IMR-90 (cell line): ENCODE results near the gene SELENOP. TPM values are rescaled to one million over a fixed set of nuclear protein-coding genes. Genes with fewer than 3 reads are reported as not detected.

Experiments
- ATAC-seq: fragments of 200-7000 bp; cut with Tn5 transposase; 2 replicates; pipeline ENCODE4 v1.9.1; 2020; ENCODE audit warnings: low read depth, mild to moderate bottlenecking, moderate library complexity
- BruUV-seq: library from RNA; stranded (reverse); fragments of 400-500 nt; replicated peaks from 2 replicates; lab custom pipeline; 2021; lab: Mats Ljungman, UMichigan
- CTCF ChIA-PET: fragments of 300-600 bp; formaldehyde crosslinking; extraction: SDS; loops from one replicate; lab custom pipeline; 2021; ENCODE audit warnings: antibody characterized with exemption; lab: Yijun Ruan, JAX
- POLR2A ChIA-PET: fragments of 300-600 bp; sonication (Branson Sonifier 250); formaldehyde crosslinking; loops from one replicate; lab custom pipeline; 2022; ENCODE audit warnings: antibody characterized with exemption; ENCODE audit not compliant: unreplicated experiment; lab: Charles Lee
- DNase-seq: peaks from one replicate; pipeline ENCODE4 v3.0.0; 2013
- H2AFZ ChIP-seq: replicated peaks from 2 replicates; pipeline ENCODE3; 2013; ENCODE audit warnings: low read length, mild to moderate bottlenecking; ENCODE audit not compliant: poor library complexity
- H2AK5ac ChIP-seq: 2 replicates; pipeline ENCODE4 v1.6.1; 2013; ENCODE audit warnings: low read depth, low read length, inconsistent platforms
- H2AK9ac ChIP-seq: replicated peaks from 2 replicates; pipeline ENCODE3; 2013; ENCODE audit warnings: mild to moderate bottlenecking, low read depth, low read length, moderate library complexity; ENCODE audit not compliant: poor library complexity
- H2BK120ac ChIP-seq: 2 replicates; pipeline ENCODE4 v1.6.1; 2013; ENCODE audit warnings: low read depth, low read length, inconsistent platforms
- H2BK15ac ChIP-seq: 3 replicates; pipeline ENCODE4 v1.6.1; 2013; ENCODE audit warnings: low read depth, low read length, inconsistent platforms
- H2BK20ac ChIP-seq: 2 replicates; pipeline ENCODE4 v1.6.1; 2013; ENCODE audit warnings: low read depth, mild to moderate bottlenecking, inconsistent platforms, low read length, moderate library complexity
- H2BK5ac ChIP-seq: 2 replicates; pipeline ENCODE4 v1.6.1; 2013; ENCODE audit warnings: mild to moderate bottlenecking, low read depth, low read length, inconsistent platforms; ENCODE audit not compliant: poor library complexity, severe bottlenecking
- H3K14ac ChIP-seq: replicated peaks from 2 replicates; pipeline ENCODE4 v1.6.1; 2013; ENCODE audit warnings: low read depth, low read length, inconsistent platforms
- H3K18ac ChIP-seq: 2 replicates; pipeline ENCODE4 v1.6.1; 2013; ENCODE audit warnings: low read depth, low read length, control low read depth
- H3K23ac ChIP-seq: 2 replicates; pipeline ENCODE4 v1.6.1; 2013; ENCODE audit warnings: low read depth, low read length, inconsistent platforms
- H3K27ac ChIP-seq: 2 replicates; pipeline ENCODE4 v1.5.1; 2013; ENCODE audit warnings: mild to moderate bottlenecking, control low read depth, low read length; ENCODE audit not compliant: insufficient read depth
- H3K27me3 ChIP-seq: 2 replicates; pipeline ENCODE4 v1.6.1; 2013; ENCODE audit warnings: low read length; ENCODE audit not compliant: control insufficient read depth, insufficient read depth
- H3K36me3 ChIP-seq: 2 replicates; pipeline ENCODE4 v1.6.1; 2013; ENCODE audit warnings: low read length, mixed read lengths; ENCODE audit not compliant: control insufficient read depth, insufficient read depth
- H3K4ac ChIP-seq: 2 replicates; pipeline ENCODE4 v1.6.1; 2013; ENCODE audit warnings: low read depth, low read length, inconsistent platforms
- H3K4me1 ChIP-seq: 2 replicates; pipeline ENCODE4 v1.6.1; 2013; ENCODE audit warnings: low read length, mixed read lengths; ENCODE audit not compliant: control insufficient read depth, insufficient read depth
- H3K4me2 ChIP-seq: 2 replicates; pipeline ENCODE4 v1.6.1; 2013; ENCODE audit warnings: low read depth, mild to moderate bottlenecking, control low read depth, low read length, moderate library complexity
- H3K4me3 ChIP-seq: 2 replicates; pipeline ENCODE4 v1.5.1; 2013; ENCODE audit warnings: low read depth, mild to moderate bottlenecking, control low read depth, low read length, moderate library complexity; ENCODE audit not compliant: insufficient read depth
- H3K56ac ChIP-seq: 2 replicates; pipeline ENCODE4 v1.6.1; 2013; ENCODE audit warnings: low read length, inconsistent platforms; ENCODE audit not compliant: insufficient read depth; ENCODE audit errors: extremely low read depth
- H3K79me1 ChIP-seq, 2 experiments: 2 replicates each; pipeline ENCODE4 v1.6.1; 2013; ENCODE audit warnings: low read length in 2 of 2, inconsistent platforms in 1 of 2, low read depth in 1 of 2
- H3K9ac ChIP-seq: 2 replicates; pipeline ENCODE4 v1.6.1; 2013; ENCODE audit warnings: low read depth, low read length, control low read depth
- H3K9me1 ChIP-seq: 2 replicates; pipeline ENCODE4 v1.6.1; 2013; ENCODE audit warnings: low read length, inconsistent platforms; ENCODE audit not compliant: insufficient read depth
- H3K9me3 ChIP-seq: 2 replicates; pipeline ENCODE4 v1.6.1; 2013; ENCODE audit warnings: low read length; ENCODE audit not compliant: control insufficient read depth, insufficient read depth
- H4K20me1 ChIP-seq: 2 replicates; pipeline ENCODE4 v1.6.1; 2013; ENCODE audit warnings: low read length, inconsistent platforms; ENCODE audit not compliant: insufficient read depth
- H4K5ac ChIP-seq: 2 replicates; pipeline ENCODE4 v1.6.1; 2013; ENCODE audit warnings: mild to moderate bottlenecking, low read depth, low read length, control low read depth
- H4K8ac ChIP-seq, 2 experiments: 2 replicates each; pipeline ENCODE4 v1.6.1; 2013; ENCODE audit warnings: low read depth in 2 of 2, low read length in 2 of 2, control low read depth in 1 of 2, inconsistent platforms in 1 of 2
- H4K91ac ChIP-seq: 2 replicates; pipeline ENCODE4 v1.6.1; 2013; ENCODE audit warnings: low read depth, low read length, inconsistent platforms; ENCODE audit not compliant: insufficient read depth
- BHLHE40 ChIP-seq: fragments of 150-350 bp; IDR thresholded peaks from 2 replicates; pipeline ENCODE4 v1.6.1; 2016; ENCODE audit warnings: mild to moderate bottlenecking, low read depth, low read length
- CEBPB ChIP-seq: IDR thresholded peaks from 2 replicates; pipeline ENCODE4 v1.6.1; 2012; ENCODE audit warnings: low read depth, low read length, improper control_type of control experiment
- CHD1 ChIP-seq: IDR thresholded peaks from 2 replicates; pipeline ENCODE4 v1.6.1; 2012; ENCODE audit warnings: low read depth, low read length, improper control_type of control experiment
- CTCF ChIP-seq: conservative IDR thresholded peaks from 2 replicates; pipeline ENCODE4 v1.5.1; 2012; ENCODE audit warnings: mild to moderate bottlenecking, low read depth, low read length, improper control_type of control experiment
- FOS ChIP-seq: fragments of 150-350 bp; IDR thresholded peaks from 2 replicates; pipeline ENCODE4 v1.6.1; 2016; ENCODE audit warnings: low read depth, low read length
- MAFK ChIP-seq: IDR thresholded peaks from 2 replicates; pipeline ENCODE4 v1.6.1; 2012; ENCODE audit warnings: low read depth, low read length, improper control_type of control experiment
- MAZ ChIP-seq: IDR thresholded peaks from 2 replicates; pipeline ENCODE4 v1.6.1; 2012; ENCODE audit warnings: low read depth, mild to moderate bottlenecking, low read length, improper control_type of control experiment, moderate library complexity, borderline replicate concordance
- MXI1 ChIP-seq: IDR thresholded peaks from 2 replicates; pipeline ENCODE4 v1.6.1; 2012; ENCODE audit warnings: low read depth, mild to moderate bottlenecking, low read length, moderate library complexity, borderline replicate concordance
- NFE2L2 ChIP-seq: fragments of 150-350 bp; IDR thresholded peaks from 2 replicates; pipeline ENCODE4 v1.6.1; 2016; ENCODE audit warnings: low read depth, mild to moderate bottlenecking, low read length
- POLR2A ChIP-seq: IDR thresholded peaks from 2 replicates; pipeline ENCODE4 v1.6.1; 2012; ENCODE audit warnings: mild to moderate bottlenecking, low read depth, low read length
- RAD21 ChIP-seq: IDR thresholded peaks from 2 replicates; pipeline ENCODE4 v1.6.1; 2012; ENCODE audit warnings: low read length, improper control_type of control experiment
- RCOR1 ChIP-seq: IDR thresholded peaks from 2 replicates; pipeline ENCODE4 v1.6.1; 2012; ENCODE audit warnings: mild to moderate bottlenecking, low read length, improper control_type of control experiment; ENCODE audit not compliant: insufficient replicate concordance
- RFX5 ChIP-seq: IDR thresholded peaks from 2 replicates; pipeline ENCODE4 v1.8.0; 2012; ENCODE audit warnings: low read depth, mild to moderate bottlenecking, low read length, moderate library complexity
- SMC3 ChIP-seq: fragments of 150-350 bp; IDR thresholded peaks from 2 replicates; pipeline ENCODE4 v1.6.1; 2016; ENCODE audit warnings: low read depth, mild to moderate bottlenecking, antibody characterized with exemption, low read length, moderate library complexity
- WGBS, 2 experiments: methylation state at CpG; one replicate each; pipeline versions ENCODE4 v1.1.5 to v1.1.7; 2013; ENCODE audit warnings: missing lambda C conversion rate in 2 of 2; ENCODE audit not compliant: insufficient read length in 1 of 2; ENCODE audit errors: extremely low coverage in 2 of 2; 5-methylcytosine and 5-hydroxymethylcytosine counted together
- dilution Hi-C: fragments of 300-500 bp; cut with HindIII; formaldehyde crosslinking; loops from one replicate; pipeline ENCODE4 v1.14.3; 2018; ENCODE audit warnings: low sequenced_read_pairs; ENCODE audit not compliant: unreplicated experiment
- in situ Hi-C: fragments of 300-500 bp; cut with MboI; formaldehyde crosslinking; loops from 3 replicates; pipeline ENCODE4 v1.14.3; 2019; ENCODE audit warnings: low sequenced_read_pairs, inconsistent platforms, mixed read lengths
- intact Hi-C: fragments of 100-400 bp; cut with micrococcal nuclease; formaldehyde crosslinking; loops from 2 replicates; pipeline ENCODE4 v1.10.0; 2022
- polyA plus RNA-seq, 3 experiments: library from polyadenylated mRNA; depleted of rRNA; stranded (reverse); fragments of >200 nt; gene quantifications; 2 replicates each; pipeline ENCODE4 v1.2.3, GENCODE V29; 2012; ENCODE audit warnings: low replicate concordance in 1 of 3
- total RNA-seq: library from RNA; depleted of rRNA; stranded (reverse); fragments of >200 nt; gene quantifications from 2 replicates; pipeline ENCODE4 v1.2.3, GENCODE V29; 2012
- TF ChIP-seq, protein P1 (sequence below): fragments of 150-350 bp; IDR thresholded peaks from 2 replicates; pipeline ENCODE4 v1.6.1; 2016; ENCODE audit warnings: low read depth, mild to moderate bottlenecking, low read length, moderate library complexity, borderline replicate concordance
- TF ChIP-seq, protein P2 (sequence below): fragments of 150-350 bp; IDR thresholded peaks from 2 replicates; pipeline ENCODE4 v1.6.1; 2017; ENCODE audit warnings: mild to moderate bottlenecking, antibody characterized with exemption, low read length, low read depth

Gene SELENOP
- total and polyA plus RNA-seq, 2 of the 4 experiments (the other 2 are of a cell fraction): 0.55 to 1.1 TPM

DNA sequence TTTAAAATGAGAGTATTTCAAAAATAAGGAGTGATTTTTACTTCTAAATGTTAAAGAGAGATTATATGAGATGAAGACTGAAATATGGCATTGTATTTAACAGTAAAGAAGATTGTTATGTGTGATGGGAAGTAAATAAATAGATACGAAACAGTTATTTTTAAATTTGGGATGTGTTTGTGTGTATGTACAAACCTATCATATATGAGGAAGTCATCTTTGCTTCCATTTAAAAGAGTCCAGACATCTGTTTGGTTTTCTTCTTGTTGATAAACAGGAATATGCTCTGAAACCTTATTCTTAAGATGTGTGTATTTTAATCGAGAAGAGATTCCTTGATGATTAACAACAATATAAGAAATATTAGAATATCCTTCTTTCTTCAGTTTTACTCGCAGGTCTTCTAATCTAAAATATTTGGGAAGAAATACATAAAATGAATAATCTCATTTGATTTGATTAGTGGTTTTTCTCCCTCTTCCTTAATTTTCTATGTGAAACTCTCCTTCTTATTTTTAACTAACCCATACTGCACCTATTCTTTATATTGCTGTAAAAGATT, 4.9 kb downstream of the SELENOP start:
- no peak overlapping the region for H3K18ac ChIP-seq
- H3K4me1 ChIP-seq: no peaks in the 10 kb centered on the region
- DNase-seq (no peak), ATAC-seq (no peak)
- no peaks in the 10 kb centered on the region for H3K36me3 ChIP-seq
- H4K8ac ChIP-seq: no peak overlapping the region
- H3K14ac ChIP-seq: no peak overlapping the region
- no peak overlapping the region for H2AK5ac ChIP-seq
- dilution Hi-C loops: no loop called here
- no peak overlapping the region for H3K27ac ChIP-seq
- no TSS peak for BruUV-seq
- H4K20me1 ChIP-seq: no peaks in the 10 kb centered on the region
- no peak overlapping the region for H3K9ac ChIP-seq
- no peak overlapping the region for H2AK9ac ChIP-seq
- H2BK5ac ChIP-seq: no peak overlapping the region
- no peak overlapping the region for H4K5ac ChIP-seq
- ChIA-PET POLR2A (no interaction called here), CTCF (no interaction called here)
- H3K4me3 ChIP-seq: no peak overlapping the region
- no peaks in the 10 kb centered on the region for H3K27me3 ChIP-seq
- H2BK20ac ChIP-seq: no peak overlapping the region
- no peak overlapping the region for H3K56ac ChIP-seq
- in situ Hi-C loops: no loop called here
- no peaks in the 10 kb centered on the region for H3K9me3 ChIP-seq
- WGBS, 2 experiments: 100% methylated on average over 1 of the region's 3 CpGs; no CpG with 5 or more reads in 1 of the 2 experiments
- no peak for TF ChIP-seq CHD1
- TF ChIP-seq POLR2A: no peak
- TF ChIP-seq CEBPB: no peak
- no peak for TF ChIP-seq NFE2L2
- no peak for TF ChIP-seq SMC3
- TF ChIP-seq, protein P1, sequence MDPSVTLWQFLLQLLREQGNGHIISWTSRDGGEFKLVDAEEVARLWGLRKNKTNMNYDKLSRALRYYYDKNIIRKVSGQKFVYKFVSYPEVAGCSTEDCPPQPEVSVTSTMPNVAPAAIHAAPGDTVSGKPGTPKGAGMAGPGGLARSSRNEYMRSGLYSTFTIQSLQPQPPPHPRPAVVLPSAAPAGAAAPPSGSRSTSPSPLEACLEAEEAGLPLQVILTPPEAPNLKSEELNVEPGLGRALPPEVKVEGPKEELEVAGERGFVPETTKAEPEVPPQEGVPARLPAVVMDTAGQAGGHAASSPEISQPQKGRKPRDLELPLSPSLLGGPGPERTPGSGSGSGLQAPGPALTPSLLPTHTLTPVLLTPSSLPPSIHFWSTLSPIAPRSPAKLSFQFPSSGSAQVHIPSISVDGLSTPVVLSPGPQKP: no peak
- no peak for TF ChIP-seq MXI1
- TF ChIP-seq MAFK: no peak
- TF ChIP-seq FOS: no peak
- TF ChIP-seq CTCF: no peak
- no peak for TF ChIP-seq BHLHE40
- TF ChIP-seq RFX5: no peak
- TF ChIP-seq RAD21: no peak
- TF ChIP-seq RCOR1: no peak
- TF ChIP-seq, protein P2, sequence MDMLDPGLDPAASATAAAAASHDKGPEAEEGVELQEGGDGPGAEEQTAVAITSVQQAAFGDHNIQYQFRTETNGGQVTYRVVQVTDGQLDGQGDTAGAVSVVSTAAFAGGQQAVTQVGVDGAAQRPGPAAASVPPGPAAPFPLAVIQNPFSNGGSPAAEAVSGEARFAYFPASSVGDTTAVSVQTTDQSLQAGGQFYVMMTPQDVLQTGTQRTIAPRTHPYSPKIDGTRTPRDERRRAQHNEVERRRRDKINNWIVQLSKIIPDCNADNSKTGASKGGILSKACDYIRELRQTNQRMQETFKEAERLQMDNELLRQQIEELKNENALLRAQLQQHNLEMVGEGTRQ: no peak
- no peak for TF ChIP-seq MAZ
- H2BK15ac ChIP-seq: no peak overlapping the region
- H3K79me1 ChIP-seq: no peaks in the 10 kb centered on the region
- no peak overlapping the region for H3K4ac ChIP-seq
- H3K23ac ChIP-seq: no peak overlapping the region
- no peak overlapping the region for H3K4me2 ChIP-seq
- intact Hi-C loops: no loop called here
- H3K9me1 ChIP-seq: no peaks in the 10 kb centered on the region
- H4K91ac ChIP-seq: no peak overlapping the region
- H2BK120ac ChIP-seq: no peak overlapping the region
- H2AFZ ChIP-seq: no peak overlapping the region
